Right lobe of liver (tissue), 6 donors: Measurements from ENCODE around the gene FFAR1. TPM values are rescaled to one million over a fixed set of nuclear protein-coding genes. Genes with fewer than 3 reads are reported as not detected.

ENCODE experiments used
- ATAC-seq, 4 donors: fragments of 200-7000 bp; cut with Tn5 transposase; one replicate each; pipeline ENCODE4 v1.9.1; 2020; ENCODE audit warnings: mild to moderate bottlenecking in 4 of 4, moderate library complexity in 4 of 4
- DNase-seq, 3 donors: peaks; one replicate each; pipeline ENCODE4 v3.0.0-alpha.2; 2020
- H3K27ac ChIP-seq, 3 donors: fragments of 200-600 bp; one replicate each; pipeline ENCODE4 v1.8.0; 2022
- H3K27me3 ChIP-seq, 2 donors: fragments of 200-600 bp; one replicate each; pipeline ENCODE4 v1.8.0; 2022
- H3K36me3 ChIP-seq, 4 donors: fragments of 200-600 bp; sonication (generic) in 1 of 4; one replicate each; pipeline versions ENCODE4 v1.5.1 to v1.8.0; 2017 to 2022; ENCODE audit warnings: control low read depth in 1 of 4
- H3K4me1 ChIP-seq, 4 donors: fragments of 200-600 bp; sonication (generic) in 1 of 4; one replicate each; pipeline versions ENCODE4 v1.5.1 to v1.8.0; 2017 to 2022; ENCODE audit warnings: control low read depth in 1 of 4
- H3K4me3 ChIP-seq, 3 donors: fragments of 200-600 bp; one replicate each; pipeline ENCODE4 v1.8.0; 2022
- H3K9me3 ChIP-seq, 4 donors: fragments of 200-600 bp; sonication (generic) in 1 of 4; one replicate each; pipeline versions ENCODE4 v1.5.1 to v1.8.0; 2017 to 2022; ENCODE audit warnings: control low read depth in 1 of 4
- POLR2A ChIP-seq: fragments of 450-650 bp; IDR thresholded peaks from one replicate; pipeline ENCODE4 v1.6.1; 2017; ENCODE audit warnings: antibody characterized with exemption, mild to moderate bottlenecking
- WGBS: methylation state at CpG from one replicate; pipeline ENCODE4 v1.1.6; 2018; ENCODE audit warnings: low coverage, low lambda C conversion rate; ENCODE audit not compliant: insufficient coverage; ENCODE audit errors: missing lambda C conversion rate; 5-methylcytosine and 5-hydroxymethylcytosine counted together
- intact Hi-C, 2 donors: fragments of 100-400 bp; cut with DNase I; formaldehyde crosslinking; loops; one replicate each; pipeline versions ENCODE4 v1.11.2 to v1.14.1; 2022
- total RNA-seq, 6 experiments: library from RNA; depleted of rRNA in 2 of 6; stranded (reverse); fragments of >200 nt in 2 of 6; fragmentation: NEBNext Ultra II Directional in 3 of 6; extraction: Animal tissue kit (Norgen Biotek cat#: 25700) in 3 of 6; gene quantifications; one replicate each; pipeline versions ENCODE4 v1.1.0 to v1.2.4, GENCODE V29; 2016 to 2023
- TF ChIP-seq, protein P1 (sequence below), 4 donors: fragments of 200-600 bp in 3 of 4; fragments of 450-650 bp in 1 of 4; IDR thresholded peaks; one replicate each; pipeline versions ENCODE4 v1.5.1 to v1.8.0; 2016 to 2022; ENCODE audit warnings: antibody characterized with exemption in 4 of 4, mild to moderate bottlenecking in 2 of 4
- donor health status: DM: no; HTN: yes; CAD: no.
- donor health status: DM: no; HTN: no; CAD: no.
- donor health status: DM: no; HTN: no; CAD: no.
- donor health status: DM: no; HTN: yes; CAD: no.
- donor health status: DM: no; HTN: yes; CAD: no.

FFAR1 gene
- total RNA-seq, 6 experiments from 2014 or later: not detected

DNA sequence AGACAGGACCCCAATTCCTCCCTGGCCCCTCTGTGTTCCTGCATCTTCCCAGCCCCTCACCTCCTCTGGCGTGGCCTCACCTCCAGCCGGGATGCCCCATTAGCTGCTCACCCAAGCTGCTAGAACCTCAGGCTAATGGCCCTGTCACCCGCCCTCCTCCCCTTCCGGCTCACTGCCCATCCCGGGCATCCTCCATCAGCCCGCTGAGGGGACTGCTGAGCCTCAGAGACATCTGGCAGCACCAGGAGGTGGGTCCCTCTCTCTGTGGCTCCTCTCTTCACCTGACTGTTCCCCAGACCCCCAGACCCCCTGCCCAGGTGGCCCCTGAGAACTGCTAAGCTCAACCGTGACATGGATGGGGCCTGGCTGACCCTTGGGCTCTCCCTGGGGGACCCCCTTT is 2.9 kb downstream of the FFAR1 start:
- TF ChIP-seq, protein P1, sequence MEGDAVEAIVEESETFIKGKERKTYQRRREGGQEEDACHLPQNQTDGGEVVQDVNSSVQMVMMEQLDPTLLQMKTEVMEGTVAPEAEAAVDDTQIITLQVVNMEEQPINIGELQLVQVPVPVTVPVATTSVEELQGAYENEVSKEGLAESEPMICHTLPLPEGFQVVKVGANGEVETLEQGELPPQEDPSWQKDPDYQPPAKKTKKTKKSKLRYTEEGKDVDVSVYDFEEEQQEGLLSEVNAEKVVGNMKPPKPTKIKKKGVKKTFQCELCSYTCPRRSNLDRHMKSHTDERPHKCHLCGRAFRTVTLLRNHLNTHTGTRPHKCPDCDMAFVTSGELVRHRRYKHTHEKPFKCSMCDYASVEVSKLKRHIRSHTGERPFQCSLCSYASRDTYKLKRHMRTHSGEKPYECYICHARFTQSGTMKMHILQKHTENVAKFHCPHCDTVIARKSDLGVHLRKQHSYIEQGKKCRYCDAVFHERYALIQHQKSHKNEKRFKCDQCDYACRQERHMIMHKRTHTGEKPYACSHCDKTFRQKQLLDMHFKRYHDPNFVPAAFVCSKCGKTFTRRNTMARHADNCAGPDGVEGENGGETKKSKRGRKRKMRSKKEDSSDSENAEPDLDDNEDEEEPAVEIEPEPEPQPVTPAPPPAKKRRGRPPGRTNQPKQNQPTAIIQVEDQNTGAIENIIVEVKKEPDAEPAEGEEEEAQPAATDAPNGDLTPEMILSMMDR (IDR thresholded peaks at IDR 0.05): no peak
- TF ChIP-seq POLR2A: no peak
- no peaks in the 10 kb centered on the region for H3K36me3 ChIP-seq
- DNase-seq: peak in 1 of 3 donors; percentile 42
- H3K9me3 ChIP-seq: no peaks in the 10 kb centered on the region
- WGBS: 88% methylated on average over 3 of the region's 7 CpGs
- H3K4me3 ChIP-seq: no peak overlapping the region
- no peaks in the 10 kb centered on the region for H3K4me1 ChIP-seq
- no peak overlapping the region for H3K27ac ChIP-seq
- intact Hi-C loops: loop anchor here in 1 of 2 donors (10.0 kb wide), 1 partner anchor 144 kb away; the partner anchor contains the start of gene KRTDAP
- H3K27me3 ChIP-seq: no peaks in the 10 kb centered on the region
- no peak for ATAC-seq

DNA sequence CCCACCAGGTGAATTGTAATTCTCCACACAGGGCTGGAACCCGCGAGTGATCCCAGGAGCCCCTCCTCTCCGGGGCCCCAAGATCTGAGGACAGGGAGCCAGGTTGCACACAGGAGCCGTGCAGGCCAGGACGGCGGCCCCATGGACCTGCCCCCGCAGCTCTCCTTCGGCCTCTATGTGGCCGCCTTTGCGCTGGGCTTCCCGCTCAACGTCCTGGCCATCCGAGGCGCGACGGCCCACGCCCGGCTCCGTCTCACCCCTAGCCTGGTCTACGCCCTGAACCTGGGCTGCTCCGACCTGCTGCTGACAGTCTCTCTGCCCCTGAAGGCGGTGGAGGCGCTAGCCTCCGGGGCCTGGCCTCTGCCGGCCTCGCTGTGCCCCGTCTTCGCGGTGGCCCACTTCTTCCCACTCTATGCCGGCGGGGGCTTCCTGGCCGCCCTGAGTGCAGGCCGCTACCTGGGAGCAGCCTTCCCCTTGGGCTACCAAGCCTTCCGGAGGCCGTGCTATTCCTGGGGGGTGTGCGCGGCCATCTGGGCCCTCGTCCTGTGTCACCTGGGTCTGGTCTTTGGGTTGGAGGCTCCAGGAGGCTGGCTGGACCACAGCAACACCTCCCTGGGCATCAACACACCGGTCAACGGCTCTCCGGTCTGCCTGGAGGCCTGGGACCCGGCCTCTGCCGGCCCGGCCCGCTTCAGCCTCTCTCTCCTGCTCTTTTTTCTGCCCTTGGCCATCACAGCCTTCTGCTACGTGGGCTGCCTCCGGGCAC is 3.9 kb downstream of the FFAR1 start:
- WGBS: 96% methylated on average over 10 of the region's 47 CpGs
- no peaks in the 10 kb centered on the region for H3K27me3 ChIP-seq
- no peak overlapping the region for H3K27ac ChIP-seq
- ATAC-seq (no peak), DNase-seq (peak in 2 of 3 donors; percentile 43 to 47)
- intact Hi-C loops: loop anchor here (2.0 to 10.0 kb wide), 2 partner anchors 117 to 143 kb away; partner anchors contain the start of gene KRTDAP (in 1 of the 2)
- H3K36me3 ChIP-seq: no peaks in the 10 kb centered on the region
- no peaks in the 10 kb centered on the region for H3K4me1 ChIP-seq
- TF ChIP-seq, protein P1 (IDR thresholded peaks at IDR 0.05): no peak
- no peak for TF ChIP-seq POLR2A
- H3K4me3 ChIP-seq: no peak overlapping the region
- H3K9me3 ChIP-seq: no peaks in the 10 kb centered on the region

DNA sequence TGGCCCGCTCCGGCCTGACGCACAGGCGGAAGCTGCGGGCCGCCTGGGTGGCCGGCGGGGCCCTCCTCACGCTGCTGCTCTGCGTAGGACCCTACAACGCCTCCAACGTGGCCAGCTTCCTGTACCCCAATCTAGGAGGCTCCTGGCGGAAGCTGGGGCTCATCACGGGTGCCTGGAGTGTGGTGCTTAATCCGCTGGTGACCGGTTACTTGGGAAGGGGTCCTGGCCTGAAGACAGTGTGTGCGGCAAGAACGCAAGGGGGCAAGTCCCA is 4.4 kb downstream of the FFAR1 start:
- no peaks in the 10 kb centered on the region for H3K9me3 ChIP-seq
- ATAC-seq (no peak), DNase-seq (no peak)
- intact Hi-C loops: loop anchor here (2.0 to 10.0 kb wide), 2 partner anchors 117 to 143 kb away; partner anchors contain the start of gene KRTDAP (in 1 of the 2)
- H3K36me3 ChIP-seq: no peaks in the 10 kb centered on the region
- H3K27me3 ChIP-seq: no peaks in the 10 kb centered on the region
- H3K4me1 ChIP-seq: no peaks in the 10 kb centered on the region
- no peak overlapping the region for H3K4me3 ChIP-seq
- no peak overlapping the region for H3K27ac ChIP-seq
- 47% methylated on average over 3 of the region's 18 CpGs for WGBS
- TF ChIP-seq, protein P1 (IDR thresholded peaks at IDR 0.05): no peak
- no peak for TF ChIP-seq POLR2A

DNA sequence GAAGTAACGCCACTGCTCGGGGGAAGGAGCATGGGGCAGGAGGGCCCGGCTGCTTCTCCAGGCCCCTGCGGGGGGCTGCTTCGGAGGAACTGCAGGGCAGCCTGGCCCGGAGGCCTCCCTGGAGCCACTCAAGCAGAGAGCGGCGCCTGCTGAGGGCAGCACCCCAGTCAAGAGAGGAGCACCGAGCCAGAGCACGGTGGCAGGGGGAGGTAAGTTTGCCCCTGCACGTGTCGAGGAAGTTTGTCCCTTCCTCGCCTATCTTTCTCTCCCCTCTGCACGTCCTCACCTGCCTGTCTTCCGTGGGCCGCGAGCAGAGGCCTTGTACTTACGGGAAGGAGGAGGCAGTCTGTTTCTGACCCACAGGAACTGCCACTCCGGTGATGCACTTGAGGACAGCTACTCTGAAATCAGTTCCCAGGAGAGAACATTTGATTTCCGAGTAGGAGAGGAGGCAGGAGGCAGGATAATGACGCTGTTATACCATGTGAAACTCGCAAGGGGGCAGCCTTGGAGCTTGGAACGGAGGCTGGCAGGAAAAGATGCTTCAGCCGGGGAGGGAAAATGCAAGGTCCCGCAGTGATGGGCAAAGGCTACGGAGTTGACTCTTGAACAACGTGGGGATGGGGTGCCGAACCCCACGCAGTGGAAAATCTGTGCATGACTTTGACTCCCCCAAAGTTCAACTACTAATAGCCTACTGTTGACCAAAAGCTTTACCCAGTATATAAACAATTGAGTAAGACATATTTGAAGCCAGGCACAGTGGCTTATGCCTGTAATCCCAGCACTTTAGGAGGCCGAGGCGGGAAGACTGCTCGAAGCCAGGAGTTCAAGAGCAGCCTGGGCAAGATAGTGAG is 5.0 kb downstream of the FFAR1 start:
- no peak for TF ChIP-seq POLR2A
- TF ChIP-seq, protein P1 (IDR thresholded peaks at IDR 0.05): peak; percentile 75 to 93 (median 81)
- Histone ChIP-seq H3K27me3 (no peaks in the 10 kb centered on the region), H3K27ac (no peak overlapping the region), H3K9me3 (no peaks in the 10 kb centered on the region), H3K36me3 (no peaks in the 10 kb centered on the region), H3K4me1 (no peaks in the 10 kb centered on the region), H3K4me3 (no peak overlapping the region)
- intact Hi-C loops: loop anchor here (2.0 to 10.0 kb wide), 2 partner anchors 116 to 142 kb away; partner anchors contain the start of gene KRTDAP (in 1 of the 2)
- DNase-seq: peak; percentile 64 to 80 (median 75)
- peak; percentile 88 to 94 (median 92) for ATAC-seq
- WGBS: 4% methylated on average over 15 of the region's 32 CpGs
